ENCODE results near the gene NOTO.

DNA sequence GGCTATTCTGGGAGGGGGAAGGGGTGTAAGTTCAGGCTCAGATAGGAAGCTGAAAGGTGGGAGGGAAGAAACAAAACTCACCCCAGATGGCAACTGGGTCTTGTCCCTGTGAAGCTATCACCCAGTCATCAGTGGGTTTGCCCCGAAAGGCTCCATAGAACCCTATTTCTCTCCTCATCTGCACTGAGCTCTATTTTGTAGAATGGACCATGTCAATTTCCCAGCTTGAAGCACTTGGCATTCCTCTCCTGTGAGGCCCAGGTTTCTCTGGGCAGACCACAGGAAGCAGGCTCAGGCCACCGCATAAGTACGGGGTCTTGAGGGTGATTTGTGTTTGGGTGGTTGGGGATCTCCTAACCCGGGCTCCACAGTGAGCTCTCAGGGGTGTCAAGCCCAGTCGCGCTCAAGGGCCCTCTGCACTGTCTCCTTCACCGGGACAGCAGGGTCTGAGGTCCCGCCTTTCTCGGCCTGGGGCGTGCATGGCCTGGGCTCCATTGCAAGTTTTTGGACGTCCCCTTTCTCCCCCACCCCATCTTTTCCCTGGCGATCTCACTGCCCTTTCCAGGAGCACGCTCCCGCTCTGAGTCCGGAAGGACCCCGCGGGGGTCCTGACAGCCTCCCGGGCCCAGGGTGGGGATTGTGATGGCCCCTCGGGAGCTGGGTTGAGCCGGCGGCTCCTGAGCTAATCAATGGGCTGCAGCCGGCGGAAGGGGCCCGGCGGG lies 27.3 kb upstream of the NOTO start:
- no peak for TF ChIP-seq CTCF (conservative IDR thresholded peaks at IDR 0.05; ENCODE audit: low read depth, low read length)
- no peak for TF ChIP-seq EZH2 (IDR thresholded peaks at IDR 0.05; ENCODE audit: borderline replicate concordance, low read depth, low read length, poor library complexity, severe bottlenecking)
